GM12873 (cell line): ENCODE measurements around the gene SETSIP.

Source experiments
- TF ChIP-seq, protein P1 (sequence below): IDR thresholded peaks from 2 replicates; pipeline ENCODE4 v1.5.1; 2012; ENCODE audit warnings: low read depth, mild to moderate bottlenecking, moderate library complexity, low read length, control low read depth; ENCODE audit not compliant: insufficient read depth; ENCODE audit errors: missing control alignments

SETSIP gene

DNA sequence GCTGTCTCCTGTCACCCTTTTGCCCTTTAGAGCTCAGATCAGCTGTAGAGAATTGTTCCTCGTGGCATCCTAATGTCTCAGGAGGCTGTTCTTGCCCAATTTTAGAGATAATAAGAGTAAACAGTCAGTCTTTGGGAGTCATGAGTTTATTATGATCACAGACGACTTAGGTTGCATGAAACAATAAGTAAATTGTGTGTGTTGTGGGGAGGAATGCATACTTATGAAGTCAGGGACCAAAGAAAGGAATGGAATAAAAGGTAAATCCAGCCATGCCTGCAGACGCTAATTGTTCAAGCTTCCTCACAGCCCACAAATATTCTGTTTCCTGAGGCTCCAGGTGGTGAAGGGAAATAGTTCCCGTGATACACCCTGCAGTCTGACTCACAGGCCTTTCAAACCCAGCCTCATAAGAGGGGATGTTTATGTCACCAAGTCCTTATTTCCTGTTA, 44.5 kb downstream of the SETSIP start:
- TF ChIP-seq, protein P1, sequence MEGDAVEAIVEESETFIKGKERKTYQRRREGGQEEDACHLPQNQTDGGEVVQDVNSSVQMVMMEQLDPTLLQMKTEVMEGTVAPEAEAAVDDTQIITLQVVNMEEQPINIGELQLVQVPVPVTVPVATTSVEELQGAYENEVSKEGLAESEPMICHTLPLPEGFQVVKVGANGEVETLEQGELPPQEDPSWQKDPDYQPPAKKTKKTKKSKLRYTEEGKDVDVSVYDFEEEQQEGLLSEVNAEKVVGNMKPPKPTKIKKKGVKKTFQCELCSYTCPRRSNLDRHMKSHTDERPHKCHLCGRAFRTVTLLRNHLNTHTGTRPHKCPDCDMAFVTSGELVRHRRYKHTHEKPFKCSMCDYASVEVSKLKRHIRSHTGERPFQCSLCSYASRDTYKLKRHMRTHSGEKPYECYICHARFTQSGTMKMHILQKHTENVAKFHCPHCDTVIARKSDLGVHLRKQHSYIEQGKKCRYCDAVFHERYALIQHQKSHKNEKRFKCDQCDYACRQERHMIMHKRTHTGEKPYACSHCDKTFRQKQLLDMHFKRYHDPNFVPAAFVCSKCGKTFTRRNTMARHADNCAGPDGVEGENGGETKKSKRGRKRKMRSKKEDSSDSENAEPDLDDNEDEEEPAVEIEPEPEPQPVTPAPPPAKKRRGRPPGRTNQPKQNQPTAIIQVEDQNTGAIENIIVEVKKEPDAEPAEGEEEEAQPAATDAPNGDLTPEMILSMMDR: no peak

GRCh38 chr1:92029241-92029922, 45.8 kb downstream of the SETSIP start:
- TF ChIP-seq, protein P1: no peak

- TF ChIP-seq, protein P1: no peak
These were observed 48.4 kb downstream of the SETSIP start for GRCh38 chr1:92026806-92027205.
